D721Med (cell line): ENCODE results near the gene KRI1.
A peak's percentile ranks its signal among the peaks of the same experiment; 100 is the strongest.

Experiments
- DNase-seq: peaks from one replicate; pipeline ENCODE4 v3.0.0; 2011; ENCODE audit warnings: low spot score; ENCODE audit not compliant: insufficient read length
- FAIRE-seq: peaks from 2 replicates; lab custom pipeline; 2011; peaks lifted over from hg19 to GRCh38; lab: Jason Lieb, UNC
- TF ChIP-seq, protein P1 (sequence below): IDR thresholded peaks from 2 replicates; pipeline ENCODE4 v1.5.1; 2012; ENCODE audit warnings: mild to moderate bottlenecking, control low read depth; ENCODE audit not compliant: insufficient read depth; ENCODE audit errors: missing control alignments

Gene KRI1

GRCh38 chr19:10566658-10567410 lies 1.0 kb upstream of the KRI1 start:
- DNase-seq (no peak), FAIRE-seq (no peak)
- TF ChIP-seq, protein P1, sequence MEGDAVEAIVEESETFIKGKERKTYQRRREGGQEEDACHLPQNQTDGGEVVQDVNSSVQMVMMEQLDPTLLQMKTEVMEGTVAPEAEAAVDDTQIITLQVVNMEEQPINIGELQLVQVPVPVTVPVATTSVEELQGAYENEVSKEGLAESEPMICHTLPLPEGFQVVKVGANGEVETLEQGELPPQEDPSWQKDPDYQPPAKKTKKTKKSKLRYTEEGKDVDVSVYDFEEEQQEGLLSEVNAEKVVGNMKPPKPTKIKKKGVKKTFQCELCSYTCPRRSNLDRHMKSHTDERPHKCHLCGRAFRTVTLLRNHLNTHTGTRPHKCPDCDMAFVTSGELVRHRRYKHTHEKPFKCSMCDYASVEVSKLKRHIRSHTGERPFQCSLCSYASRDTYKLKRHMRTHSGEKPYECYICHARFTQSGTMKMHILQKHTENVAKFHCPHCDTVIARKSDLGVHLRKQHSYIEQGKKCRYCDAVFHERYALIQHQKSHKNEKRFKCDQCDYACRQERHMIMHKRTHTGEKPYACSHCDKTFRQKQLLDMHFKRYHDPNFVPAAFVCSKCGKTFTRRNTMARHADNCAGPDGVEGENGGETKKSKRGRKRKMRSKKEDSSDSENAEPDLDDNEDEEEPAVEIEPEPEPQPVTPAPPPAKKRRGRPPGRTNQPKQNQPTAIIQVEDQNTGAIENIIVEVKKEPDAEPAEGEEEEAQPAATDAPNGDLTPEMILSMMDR, result no peak

GRCh38 chr19:10566408-10566657 lies 523 bp upstream of the KRI1 start:
- TF ChIP-seq, protein P1, result no peak
- FAIRE-seq (no peak), DNase-seq (no peak)

DNA sequence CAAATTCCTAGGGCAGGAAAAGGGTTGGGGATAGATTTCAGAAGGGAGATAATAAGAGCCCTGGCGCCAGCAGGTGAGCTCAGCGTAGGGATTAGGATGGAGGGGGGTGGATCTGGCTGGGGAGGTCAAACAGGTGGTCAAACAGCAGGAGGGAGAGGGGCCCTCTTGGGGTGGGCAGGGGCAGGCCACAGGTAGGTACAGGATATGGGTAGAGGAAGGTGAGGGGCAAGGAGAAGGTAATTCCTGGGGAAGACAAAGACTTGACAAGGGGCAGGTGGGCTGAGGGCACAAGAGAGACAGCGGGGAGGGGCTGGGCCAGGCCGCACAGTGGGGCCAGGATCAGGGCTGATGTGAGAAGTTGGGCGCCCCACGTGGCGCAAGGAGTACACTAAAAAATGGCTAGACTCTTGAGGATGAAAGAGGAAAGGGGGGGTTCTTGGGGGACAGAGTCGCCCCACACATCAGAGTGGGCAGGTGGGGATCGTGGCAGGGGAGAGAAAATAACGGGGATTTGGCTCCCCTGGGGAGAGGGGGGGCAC lies 713 bp downstream of the KRI1 start:
- FAIRE-seq (no peak), DNase-seq (no peak)
- TF ChIP-seq, protein P1, result peak; percentile 31

- TF ChIP-seq, protein P1, result no peak
- DNase-seq (no peak), FAIRE-seq (no peak)
Measured at GRCh38 chr19:10562609-10563008, 3.2 kb downstream of the KRI1 start.

- TF ChIP-seq, protein P1, result no peak
- no peak for DNase-seq
- FAIRE-seq, result no peak
Measured at GRCh38 chr19:10560154-10560553, 5.7 kb downstream of the KRI1 start.

GRCh38 chr19:10557603-10558197 lies 8.1 kb downstream of the KRI1 start:
- TF ChIP-seq, protein P1, result no peak
- FAIRE-seq (no peak), DNase-seq (no peak)

DNA sequence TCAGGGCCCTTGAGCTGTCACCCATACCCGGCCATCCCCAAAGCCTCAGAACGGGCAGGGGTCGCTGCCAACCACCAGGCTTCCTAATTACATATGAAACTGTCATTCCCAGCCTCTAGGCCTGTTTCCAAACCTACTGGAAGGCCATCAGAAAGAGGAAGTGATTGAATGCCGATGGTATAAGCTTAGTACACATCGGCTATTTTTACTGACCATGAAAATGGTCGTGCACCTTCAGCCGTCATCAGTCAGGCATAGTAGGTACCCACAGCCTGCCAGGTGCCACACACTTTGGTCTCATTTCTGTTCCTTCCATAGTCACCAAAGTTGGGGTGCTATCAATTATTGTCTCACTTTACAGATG lies 10.2 kb downstream of the KRI1 start:
- no peak for DNase-seq
- TF ChIP-seq, protein P1, result no peak
- FAIRE-seq, result no peak
